Keratinocyte (primary cell): ENCODE measurements around the gene SLC9A3. TPM values are rescaled to one million over a fixed set of nuclear protein-coding genes. Genes with fewer than 3 reads are reported as not detected.

Source experiments
- DNase-seq: peaks from one replicate; pipeline ENCODE4 v3.0.0-alpha.2; 2011; ENCODE audit warnings: low read depth, missing footprints, low spot score
- FAIRE-seq: peaks from 2 replicates; lab custom pipeline; 2011; peaks lifted over from hg19 to GRCh38; lab: Jason Lieb, UNC
- H2AFZ ChIP-seq: 2 replicates; pipeline ENCODE4 v1.6.0; 2012; ENCODE audit warnings: low read length, control low read depth, inconsistent platforms; ENCODE audit not compliant: control insufficient read depth
- H3K27ac ChIP-seq: 2 replicates; pipeline ENCODE4 v1.5.1; 2011; ENCODE audit warnings: low read length; ENCODE audit not compliant: control insufficient read depth, insufficient read depth
- H3K27me3 ChIP-seq: 3 replicates; pipeline ENCODE4 v1.6.0; 2011; ENCODE audit warnings: low read length; ENCODE audit not compliant: control insufficient read depth, insufficient read depth; ENCODE audit errors: extremely low read depth
- H3K36me3 ChIP-seq, 2 experiments: 2 replicates in 1 of 2; 3 replicates in 1 of 2; pipeline ENCODE4 v1.5.1; 2011; ENCODE audit warnings: low read length in 2 of 2, mild to moderate bottlenecking in 1 of 2; ENCODE audit not compliant: control insufficient read depth in 2 of 2, insufficient read depth in 2 of 2; ENCODE audit errors: extremely low read depth in 1 of 2
- H3K4me1 ChIP-seq: 3 replicates; pipeline ENCODE4 v1.5.1; 2011; ENCODE audit warnings: low read length; ENCODE audit not compliant: control insufficient read depth, insufficient read depth; ENCODE audit errors: extremely low read depth
- H3K4me2 ChIP-seq: 3 replicates; pipeline ENCODE4 v1.6.0; 2011; ENCODE audit warnings: low read depth, low read length; ENCODE audit not compliant: control insufficient read depth, insufficient read depth; ENCODE audit errors: extremely low read depth
- H3K4me3 ChIP-seq, 3 experiments: fragments of 200-600 bp in 1 of 3; sonication (generic) in 1 of 3; 2 replicates in 2 of 3; 3 replicates in 1 of 3; pipeline ENCODE4 v1.5.1; 2011 to 2016; ENCODE audit warnings: low read length in 3 of 3, mild to moderate bottlenecking in 3 of 3, control low read depth in 2 of 3, inconsistent platforms in 1 of 3, low read depth in 1 of 3, mixed read lengths in 1 of 3, mixed run types in 1 of 3, moderate library complexity in 1 of 3; ENCODE audit not compliant: control insufficient read depth in 2 of 3, insufficient read depth in 2 of 3; ENCODE audit errors: extremely low read depth in 1 of 3
- H3K79me2 ChIP-seq: 2 replicates; pipeline ENCODE4 v1.6.0; 2012; ENCODE audit warnings: low read length; ENCODE audit not compliant: control insufficient read depth, insufficient read depth
- H3K9ac ChIP-seq: 3 replicates; pipeline ENCODE4 v1.6.0; 2011; ENCODE audit warnings: low read length; ENCODE audit not compliant: control insufficient read depth, insufficient read depth; ENCODE audit errors: extremely low read depth
- H3K9me1 ChIP-seq: 3 replicates; pipeline ENCODE4 v1.6.0; 2011; ENCODE audit warnings: low read length; ENCODE audit not compliant: control insufficient read depth, insufficient read depth; ENCODE audit errors: extremely low read depth
- H3K9me3 ChIP-seq: 2 replicates; pipeline ENCODE4 v1.5.1; 2012; ENCODE audit warnings: low read depth, low read length; ENCODE audit not compliant: control insufficient read depth
- H4K20me1 ChIP-seq: 3 replicates; pipeline ENCODE4 v1.6.0; 2011; ENCODE audit warnings: low read length; ENCODE audit not compliant: control insufficient read depth, insufficient read depth; ENCODE audit errors: extremely low read depth
- EZH2 ChIP-seq: IDR thresholded peaks from one replicate; pipeline ENCODE4 v1.6.1; 2012; ENCODE audit warnings: inconsistent platforms, mild to moderate bottlenecking, low read length, moderate library complexity
- dilution Hi-C: fragments of 300-500 bp; cut with MboI; formaldehyde crosslinking; loops from one replicate; pipeline ENCODE4 v1.7.0; 2020; ENCODE audit warnings: low sequenced_read_pairs; ENCODE audit not compliant: extremely low pct_ligation_motif_present
- polyA plus RNA-seq, 5 experiments: library from polyadenylated mRNA; depleted of rRNA in 3 of 5; stranded (reverse) in 3 of 5; stranded (forward) in 1 of 5; unstranded in 1 of 5; fragments of >200 nt; gene quantifications; 1 replicate in 1 of 5; 2 replicates in 3 of 5; 3 replicates in 1 of 5; pipeline versions ENCODE4 v1.2.1 to v1.2.3, GENCODE V29; 2011 to 2012; ENCODE audit warnings: missing spikeins in 2 of 5, low read depth in 1 of 5, low replicate concordance in 1 of 5
- TF ChIP-seq, protein P1 (sequence below), 3 experiments: IDR thresholded peaks in 1 of 3; conservative IDR thresholded peaks in 1 of 3; optimal IDR thresholded peaks in 1 of 3; 2 replicates in 2 of 3; 3 replicates in 1 of 3; pipeline versions ENCODE3 to v1.5.1; 2011; ENCODE audit warnings: low read length in 3 of 3, mild to moderate bottlenecking in 3 of 3, moderate library complexity in 2 of 3, control low read depth in 1 of 3, inconsistent platforms in 1 of 3; ENCODE audit not compliant: insufficient read depth in 2 of 3; ENCODE audit errors: extremely low read depth in 1 of 3

SLC9A3 gene
- polyA plus RNA-seq, 1 donor (not counting 4 experiments of a cell fraction or from before 2014, with no cell fraction given): 0.55 TPM

DNA sequence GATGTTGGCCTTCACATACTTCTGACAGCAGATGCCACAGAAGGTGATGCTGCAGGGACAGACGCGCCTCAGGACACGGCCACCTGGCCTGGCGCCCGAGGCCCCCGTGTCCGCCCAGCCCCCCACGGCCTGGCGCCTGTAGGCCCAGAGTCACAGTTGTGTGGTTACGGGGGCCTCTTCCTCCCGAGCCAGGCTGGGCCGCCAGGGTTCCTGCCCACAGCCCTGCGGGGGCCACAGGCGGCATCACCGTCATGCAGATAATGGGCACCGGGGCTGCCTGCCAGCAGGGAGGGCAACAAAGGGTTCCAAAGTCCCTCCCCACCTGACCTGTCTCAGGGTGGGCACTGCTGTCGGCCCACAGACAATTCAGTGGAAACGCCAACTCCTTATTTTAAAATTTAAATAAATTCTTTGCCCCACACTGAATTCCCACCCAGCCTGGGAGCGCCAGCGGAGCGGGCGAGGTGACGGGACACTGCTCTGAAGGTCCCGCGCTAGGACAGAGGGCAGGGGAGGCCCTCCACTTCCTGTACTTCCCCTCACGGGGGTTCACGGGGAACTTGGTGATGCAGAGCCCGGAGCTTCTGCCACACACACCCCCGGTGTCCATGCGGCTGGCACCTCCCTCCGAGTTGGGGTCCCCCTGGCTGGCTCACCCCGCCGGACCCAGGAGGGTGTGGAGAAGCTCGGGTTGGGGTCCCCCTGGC, 40.7 kb downstream of the SLC9A3 start:
- no peak overlapping the region for H2AFZ ChIP-seq
- FAIRE-seq (no peak), DNase-seq (no peak)
- no peak overlapping the region for H3K9ac ChIP-seq
- peaks cover 14% of the 10 kb centered on the region for H3K27me3 ChIP-seq
- no peaks in the 10 kb centered on the region for H3K9me3 ChIP-seq
- TF ChIP-seq EZH2: no peak
- TF ChIP-seq, protein P1, sequence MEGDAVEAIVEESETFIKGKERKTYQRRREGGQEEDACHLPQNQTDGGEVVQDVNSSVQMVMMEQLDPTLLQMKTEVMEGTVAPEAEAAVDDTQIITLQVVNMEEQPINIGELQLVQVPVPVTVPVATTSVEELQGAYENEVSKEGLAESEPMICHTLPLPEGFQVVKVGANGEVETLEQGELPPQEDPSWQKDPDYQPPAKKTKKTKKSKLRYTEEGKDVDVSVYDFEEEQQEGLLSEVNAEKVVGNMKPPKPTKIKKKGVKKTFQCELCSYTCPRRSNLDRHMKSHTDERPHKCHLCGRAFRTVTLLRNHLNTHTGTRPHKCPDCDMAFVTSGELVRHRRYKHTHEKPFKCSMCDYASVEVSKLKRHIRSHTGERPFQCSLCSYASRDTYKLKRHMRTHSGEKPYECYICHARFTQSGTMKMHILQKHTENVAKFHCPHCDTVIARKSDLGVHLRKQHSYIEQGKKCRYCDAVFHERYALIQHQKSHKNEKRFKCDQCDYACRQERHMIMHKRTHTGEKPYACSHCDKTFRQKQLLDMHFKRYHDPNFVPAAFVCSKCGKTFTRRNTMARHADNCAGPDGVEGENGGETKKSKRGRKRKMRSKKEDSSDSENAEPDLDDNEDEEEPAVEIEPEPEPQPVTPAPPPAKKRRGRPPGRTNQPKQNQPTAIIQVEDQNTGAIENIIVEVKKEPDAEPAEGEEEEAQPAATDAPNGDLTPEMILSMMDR (optimal IDR thresholded peaks at IDR 0.05 in 1 of 3, IDR thresholded peaks at IDR 0.05 in 1 of 3, conservative IDR thresholded peaks at IDR 0.05 in 1 of 3; ENCODE audit: extremely low read depth in 1 of 3, insufficient read depth in 2 of 3, low read length in 3 of 3): no peak
- H3K4me3 ChIP-seq: no peak overlapping the region
- H3K9me1 ChIP-seq: no peaks in the 10 kb centered on the region
- no peaks in the 10 kb centered on the region for H3K79me2 ChIP-seq
- H3K27ac ChIP-seq: no peak overlapping the region
- no peaks in the 10 kb centered on the region for H3K36me3 ChIP-seq
- dilution Hi-C loops: no loop called here
- H3K4me1 ChIP-seq: no peaks in the 10 kb centered on the region
- no peak overlapping the region for H3K4me2 ChIP-seq
- H4K20me1 ChIP-seq: no peaks in the 10 kb centered on the region

DNA sequence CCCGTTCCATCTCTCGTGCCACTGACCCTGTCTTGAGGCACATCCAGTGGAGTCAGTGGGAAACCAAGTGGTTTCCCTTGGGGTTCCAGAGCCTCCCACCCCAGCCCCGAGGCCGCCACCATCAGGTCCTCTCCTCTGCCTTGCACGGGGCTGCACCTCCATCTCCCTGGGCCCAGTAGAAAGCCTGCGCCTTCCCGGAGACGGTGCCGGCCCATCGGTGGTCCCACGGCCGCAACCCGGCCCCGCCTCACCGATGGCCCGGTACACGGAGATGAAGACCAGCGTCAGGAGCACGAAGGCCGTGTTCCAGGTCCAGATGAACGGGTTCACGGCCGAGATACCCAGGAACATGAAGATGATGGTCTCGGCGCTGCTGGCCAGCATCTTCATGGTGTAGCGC, 41.2 kb downstream of the SLC9A3 start:
- no peaks in the 10 kb centered on the region for H3K36me3 ChIP-seq
- H3K27me3 ChIP-seq: peaks cover 18% of the 10 kb centered on the region
- no peak overlapping the region for H3K27ac ChIP-seq
- no peak overlapping the region for H2AFZ ChIP-seq
- dilution Hi-C loops: no loop called here
- no peaks in the 10 kb centered on the region for H3K79me2 ChIP-seq
- FAIRE-seq: no peak
- H3K9me3 ChIP-seq: no peaks in the 10 kb centered on the region
- H3K9me1 ChIP-seq: no peaks in the 10 kb centered on the region
- TF ChIP-seq EZH2: no peak
- TF ChIP-seq, protein P1 (optimal IDR thresholded peaks at IDR 0.05 in 1 of 3, IDR thresholded peaks at IDR 0.05 in 1 of 3, conservative IDR thresholded peaks at IDR 0.05 in 1 of 3; ENCODE audit: extremely low read depth in 1 of 3, insufficient read depth in 2 of 3, low read length in 3 of 3): no peak
- no peak for DNase-seq
- H3K4me2 ChIP-seq: no peak overlapping the region
- H4K20me1 ChIP-seq: no peaks in the 10 kb centered on the region
- no peak overlapping the region for H3K9ac ChIP-seq
- no peaks in the 10 kb centered on the region for H3K4me1 ChIP-seq
- no peak overlapping the region for H3K4me3 ChIP-seq
